Trophoblast cell (in vitro differentiated cells and primary cell): Measurements from ENCODE around the gene NF1.

Source experiments
- DNase-seq, 2 donors: peaks; one replicate each; pipeline ENCODE4 v3.0.0-alpha.2; 2016
- H2AFZ ChIP-seq: 2 replicates; pipeline ENCODE4 v1.6.1; 2013; ENCODE audit warnings: low read length, moderate library complexity, mild to moderate bottlenecking; ENCODE audit not compliant: insufficient read depth, poor library complexity
- H2AK5ac ChIP-seq: 2 replicates; pipeline ENCODE4 v1.6.1; 2013; ENCODE audit warnings: mild to moderate bottlenecking, low read length
- H2BK120ac ChIP-seq: 2 replicates; pipeline ENCODE4 v1.6.1; 2013; ENCODE audit warnings: low read length, mild to moderate bottlenecking, moderate library complexity; ENCODE audit not compliant: insufficient read depth, poor library complexity
- H2BK12ac ChIP-seq: 2 replicates; pipeline ENCODE4 v1.6.1; 2013; ENCODE audit warnings: mild to moderate bottlenecking, low read length, moderate library complexity
- H2BK5ac ChIP-seq: 2 replicates; pipeline ENCODE4 v1.6.1; 2013; ENCODE audit warnings: low read length, low read depth, moderate library complexity, mild to moderate bottlenecking; ENCODE audit not compliant: poor library complexity
- H3K14ac ChIP-seq: 2 replicates; pipeline ENCODE4 v1.6.1; 2013; ENCODE audit warnings: mild to moderate bottlenecking, low read length
- H3K18ac ChIP-seq: 2 replicates; pipeline ENCODE4 v1.6.1; 2013; ENCODE audit warnings: mild to moderate bottlenecking, low read length
- H3K23ac ChIP-seq: 2 replicates; pipeline ENCODE4 v1.6.1; 2013; ENCODE audit warnings: low read length
- H3K27ac ChIP-seq: 2 replicates; pipeline ENCODE4 v1.5.1; 2013; ENCODE audit warnings: low read depth, mild to moderate bottlenecking, inconsistent platforms, low read length, moderate library complexity
- H3K27me3 ChIP-seq: 2 replicates; pipeline ENCODE4 v1.6.1; 2013; ENCODE audit warnings: inconsistent platforms, mild to moderate bottlenecking, low read length, moderate library complexity; ENCODE audit not compliant: insufficient read depth
- H3K36me3 ChIP-seq, 2 experiments: 1 replicate in 1 of 2; 2 replicates in 1 of 2; pipeline ENCODE4 v1.6.1; 2013; ENCODE audit warnings: low read length in 2 of 2, mild to moderate bottlenecking in 2 of 2, moderate library complexity in 1 of 2; ENCODE audit not compliant: insufficient read depth in 2 of 2, control insufficient read depth in 1 of 2
- H3K4ac ChIP-seq: 2 replicates; pipeline ENCODE4 v1.6.1; 2013; ENCODE audit warnings: low read depth, mild to moderate bottlenecking, low read length, moderate library complexity
- H3K4me1 ChIP-seq, 2 experiments: 1 replicate in 1 of 2; 2 replicates in 1 of 2; pipeline ENCODE4 v1.6.1; 2013; ENCODE audit warnings: low read length in 2 of 2, mild to moderate bottlenecking in 2 of 2, moderate library complexity in 1 of 2; ENCODE audit not compliant: insufficient read depth in 2 of 2, control insufficient read depth in 1 of 2
- H3K4me2 ChIP-seq: 2 replicates; pipeline ENCODE4 v1.6.1; 2013; ENCODE audit warnings: inconsistent platforms, mild to moderate bottlenecking, low read length, moderate library complexity
- H3K4me3 ChIP-seq: 2 replicates; pipeline ENCODE4 v1.5.1; 2013; ENCODE audit warnings: mild to moderate bottlenecking, low read depth, low read length, inconsistent platforms
- H3K79me1 ChIP-seq: one replicate; pipeline ENCODE4 v1.6.1; 2013; ENCODE audit warnings: low read length
- H3K79me2 ChIP-seq: 2 replicates; pipeline ENCODE4 v1.6.1; 2013; ENCODE audit warnings: low read length, mild to moderate bottlenecking; ENCODE audit not compliant: control insufficient read depth, insufficient read depth, poor library complexity
- H3K9ac ChIP-seq: 2 replicates; pipeline ENCODE4 v1.6.1; 2013; ENCODE audit warnings: mild to moderate bottlenecking, low read length
- H3K9me3 ChIP-seq: 2 replicates; pipeline ENCODE4 v1.6.1; 2013; ENCODE audit warnings: low read depth, mild to moderate bottlenecking, control low read depth, inconsistent platforms, low read length; ENCODE audit not compliant: insufficient read depth
- H4K12ac ChIP-seq: 2 replicates; pipeline ENCODE4 v1.6.1; 2013; ENCODE audit warnings: low read depth, mild to moderate bottlenecking, low read length, moderate library complexity
- H4K8ac ChIP-seq: 2 replicates; pipeline ENCODE4 v1.6.1; 2013; ENCODE audit warnings: low read depth, mild to moderate bottlenecking, low read length, moderate library complexity
- H4K91ac ChIP-seq: one replicate; pipeline ENCODE4 v1.6.1; 2013; ENCODE audit warnings: low read depth, mild to moderate bottlenecking, low read length, moderate library complexity
- WGBS: extraction: QIAGEN DNeasy Blood & Tissue Kit; methylation state at CpG from one replicate; pipeline ENCODE4 v1.1.7; 2013; ENCODE audit warnings: missing lambda C conversion rate; ENCODE audit not compliant: insufficient read length, insufficient coverage; ENCODE audit errors: extremely low coverage; 5-methylcytosine and 5-hydroxymethylcytosine counted together

The NF1 gene

DNA sequence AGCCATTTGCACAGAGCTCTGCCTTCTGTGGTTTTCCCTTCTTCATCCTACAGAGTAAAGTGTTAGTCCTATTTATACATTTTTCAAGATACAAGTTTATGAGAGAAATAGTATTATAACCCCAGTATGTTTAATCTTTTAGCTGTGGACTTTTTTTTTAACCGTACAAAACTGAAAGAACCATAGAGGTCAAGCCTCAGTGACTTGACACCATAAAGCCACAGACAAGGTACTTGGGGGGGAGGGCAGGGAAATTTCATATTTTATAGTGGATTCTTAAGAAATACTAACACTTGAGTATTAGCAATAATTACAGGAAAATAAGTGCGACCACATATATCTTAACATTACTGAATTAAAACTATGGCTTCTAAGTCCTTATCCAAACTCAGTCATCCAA, 279.7 kb downstream of the NF1 start:
- Histone ChIP-seq H3K4ac (no peak overlapping the region), H3K18ac (no peak overlapping the region), H2BK5ac (no peak overlapping the region), H3K4me3 (no peak overlapping the region), H3K4me2 (no peak overlapping the region), H2AFZ (no peak overlapping the region), H2AK5ac (no peak overlapping the region), H3K27me3 (no peaks in the 10 kb centered on the region), H3K36me3 (peaks cover 0 to 5% of the 10 kb centered on the region in 2 experiments), H4K12ac (no peak overlapping the region), H2BK120ac (no peak overlapping the region), H3K79me2 (no peaks in the 10 kb centered on the region), H3K9ac (no peak overlapping the region), H3K23ac (no peak overlapping the region), H4K91ac (no peak overlapping the region), H3K4me1 (no peaks in the 10 kb centered on the region), H3K14ac (no peak overlapping the region), H4K8ac (no peak overlapping the region), H2BK12ac (no peak overlapping the region), H3K79me1 (no peaks in the 10 kb centered on the region), H3K27ac (no peak overlapping the region), H3K9me3 (no peaks in the 10 kb centered on the region)
- WGBS: no CpG with 5 or more reads among the region's 2 CpGs
- DNase-seq: no peak

DNA sequence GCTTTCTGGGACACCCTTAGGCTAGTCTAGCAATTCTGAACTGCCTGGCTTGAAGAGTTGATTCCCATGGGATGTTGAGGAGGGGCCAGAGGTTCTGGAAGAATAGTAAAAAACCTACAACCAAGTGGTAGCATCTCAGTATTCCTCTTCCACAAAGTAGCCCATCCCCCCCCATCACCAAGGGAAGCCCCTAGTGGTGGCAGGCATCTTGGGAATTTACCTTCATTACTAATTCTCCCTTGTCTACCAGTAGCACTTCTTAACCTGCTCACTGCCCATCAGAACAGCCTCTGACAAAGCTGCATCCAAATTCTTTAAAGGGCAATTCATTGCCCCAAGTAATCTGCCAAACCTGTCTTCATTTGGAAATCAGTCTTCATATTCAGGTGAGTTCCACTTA, 283.9 kb downstream of the NF1 start:
- Histone ChIP-seq H2BK12ac (no peak overlapping the region), H3K23ac (no peak overlapping the region), H3K4me3 (no peak overlapping the region), H4K8ac (no peak overlapping the region), H4K12ac (no peak overlapping the region), H2BK5ac (no peak overlapping the region), H4K91ac (no peak overlapping the region), H3K4me1 (no peaks in the 10 kb centered on the region), H3K27me3 (no peaks in the 10 kb centered on the region), H3K9ac (no peak overlapping the region), H2BK120ac (no peak overlapping the region), H2AK5ac (no peak overlapping the region), H3K14ac (no peak overlapping the region), H3K79me1 (no peaks in the 10 kb centered on the region), H3K27ac (no peak overlapping the region), H3K4me2 (no peak overlapping the region), H3K18ac (no peak overlapping the region), H3K4ac (no peak overlapping the region), H3K36me3 (peaks cover 0 to 8% of the 10 kb centered on the region in 2 experiments), H2AFZ (no peak overlapping the region), H3K9me3 (no peaks in the 10 kb centered on the region), H3K79me2 (no peaks in the 10 kb centered on the region)
- DNase-seq: no peak

DNA sequence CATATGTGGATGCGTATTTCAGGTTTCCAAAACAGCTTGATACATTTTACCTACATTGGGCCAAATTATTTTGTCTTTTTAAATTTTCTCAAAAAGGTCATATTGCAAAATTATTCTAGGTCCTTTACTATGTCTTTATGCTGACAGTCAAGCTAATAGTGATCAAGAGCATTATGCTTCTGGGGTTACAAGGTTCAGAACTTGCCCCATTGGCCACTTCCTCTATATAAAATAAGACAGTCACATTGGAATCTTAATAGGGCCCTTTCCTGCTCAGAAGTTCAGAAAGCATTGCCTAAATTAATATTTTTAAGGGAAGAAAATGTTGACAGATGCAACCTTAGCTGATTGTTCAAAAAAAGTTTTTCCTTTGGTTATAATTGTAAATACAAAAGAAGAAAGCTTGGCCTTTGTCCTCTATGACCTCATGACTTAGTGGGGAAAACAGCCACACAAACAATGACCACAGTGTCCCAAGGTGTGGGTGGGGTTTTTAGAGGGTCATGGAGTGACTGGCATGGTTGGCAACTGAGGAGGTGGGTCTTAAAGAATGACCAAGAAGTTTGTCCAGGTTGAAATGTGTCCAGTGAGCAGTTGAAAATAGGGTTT, 284.9 kb downstream of the NF1 start:
- Histone ChIP-seq H3K4me1 (no peaks in the 10 kb centered on the region), H3K4me2 (no peak overlapping the region), H3K9me3 (no peaks in the 10 kb centered on the region), H2BK12ac (no peak overlapping the region), H3K14ac (no peak overlapping the region), H2BK5ac (no peak overlapping the region), H3K27ac (no peak overlapping the region), H4K91ac (no peak overlapping the region), H3K36me3 (peaks cover 0 to 4% of the 10 kb centered on the region in 2 experiments), H2BK120ac (no peak overlapping the region), H3K23ac (no peak overlapping the region), H4K8ac (no peak overlapping the region), H3K79me2 (no peaks in the 10 kb centered on the region), H3K79me1 (no peaks in the 10 kb centered on the region), H3K4ac (no peak overlapping the region), H3K4me3 (no peak overlapping the region), H4K12ac (no peak overlapping the region), H3K27me3 (no peaks in the 10 kb centered on the region), H3K18ac (no peak overlapping the region), H2AK5ac (no peak overlapping the region), H2AFZ (no peak overlapping the region), H3K9ac (no peak overlapping the region)
- no peak for DNase-seq
- WGBS: no CpG with 5 or more reads among the region's 1 CpG

DNA sequence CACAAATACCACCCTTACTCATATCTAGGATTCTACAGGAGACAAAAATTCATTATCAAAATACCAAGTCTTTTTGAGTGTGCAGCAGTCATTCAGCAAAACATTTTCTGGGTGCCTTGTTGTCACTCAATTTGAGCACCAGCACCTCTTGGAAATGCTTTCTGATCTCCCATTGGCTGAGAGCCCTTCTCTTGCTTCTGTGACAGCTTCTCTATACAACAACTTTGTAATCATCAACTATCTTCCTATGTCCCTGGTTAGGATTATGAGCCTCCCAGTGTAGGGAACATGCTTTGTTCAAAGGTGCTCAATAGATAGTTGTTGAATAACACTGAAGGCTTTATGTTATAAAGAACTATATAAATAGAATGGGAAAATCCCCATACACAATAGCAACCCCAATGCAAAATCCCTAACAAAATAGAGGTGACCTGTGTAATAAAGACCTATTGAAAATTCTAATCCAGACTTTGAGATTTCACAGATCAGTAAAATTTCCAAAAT, 286.4 kb downstream of the NF1 start:
- Histone ChIP-seq H3K27me3 (no peaks in the 10 kb centered on the region), H3K9ac (no peak overlapping the region), H3K4me1 (no peaks in the 10 kb centered on the region), H2BK120ac (no peak overlapping the region), H3K27ac (no peak overlapping the region), H3K79me1 (no peaks in the 10 kb centered on the region), H3K14ac (no peak overlapping the region), H3K79me2 (no peaks in the 10 kb centered on the region), H4K12ac (no peak overlapping the region), H4K8ac (no peak overlapping the region), H3K4me2 (no peak overlapping the region), H4K91ac (no peak overlapping the region), H2BK12ac (no peak overlapping the region), H3K23ac (no peak overlapping the region), H2BK5ac (no peak overlapping the region), H2AFZ (no peak overlapping the region), H3K36me3 (peaks cover 0 to 4% of the 10 kb centered on the region in 2 experiments), H3K9me3 (no peaks in the 10 kb centered on the region), H3K18ac (no peak overlapping the region), H2AK5ac (no peak overlapping the region), H3K4ac (no peak overlapping the region), H3K4me3 (no peak overlapping the region)
- DNase-seq: no peak
